ENCODE results near the gene ATG2A. TPM values are rescaled to one million over a fixed set of nuclear protein-coding genes. Genes with fewer than 3 reads are reported as not detected.
A peak's percentile ranks its signal among the peaks of the same experiment; 100 is the strongest.

The ATG2A gene
- polyA plus RNA-seq, 12 donors: 7.9 to 25.2 (median 10.0) TPM; not detected in 1

DNA sequence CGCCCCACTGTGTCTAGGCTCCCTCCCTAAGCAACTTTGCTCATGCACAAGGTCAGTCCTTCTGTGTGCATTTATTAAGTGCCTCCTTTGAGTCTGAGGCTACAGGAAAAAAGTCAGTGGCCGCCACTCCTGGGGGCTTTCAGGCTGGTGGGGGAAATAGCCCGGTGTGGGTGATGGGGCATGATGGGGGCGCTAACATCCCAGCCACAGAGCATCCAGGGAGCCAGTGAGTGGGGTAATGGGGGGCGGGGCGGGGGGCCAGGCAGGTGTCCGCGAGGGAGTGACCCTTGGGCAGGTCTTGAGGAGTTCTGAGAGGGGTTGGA lies 28.6 kb downstream of the ATG2A start:
- DNase-seq: no peak

DNA sequence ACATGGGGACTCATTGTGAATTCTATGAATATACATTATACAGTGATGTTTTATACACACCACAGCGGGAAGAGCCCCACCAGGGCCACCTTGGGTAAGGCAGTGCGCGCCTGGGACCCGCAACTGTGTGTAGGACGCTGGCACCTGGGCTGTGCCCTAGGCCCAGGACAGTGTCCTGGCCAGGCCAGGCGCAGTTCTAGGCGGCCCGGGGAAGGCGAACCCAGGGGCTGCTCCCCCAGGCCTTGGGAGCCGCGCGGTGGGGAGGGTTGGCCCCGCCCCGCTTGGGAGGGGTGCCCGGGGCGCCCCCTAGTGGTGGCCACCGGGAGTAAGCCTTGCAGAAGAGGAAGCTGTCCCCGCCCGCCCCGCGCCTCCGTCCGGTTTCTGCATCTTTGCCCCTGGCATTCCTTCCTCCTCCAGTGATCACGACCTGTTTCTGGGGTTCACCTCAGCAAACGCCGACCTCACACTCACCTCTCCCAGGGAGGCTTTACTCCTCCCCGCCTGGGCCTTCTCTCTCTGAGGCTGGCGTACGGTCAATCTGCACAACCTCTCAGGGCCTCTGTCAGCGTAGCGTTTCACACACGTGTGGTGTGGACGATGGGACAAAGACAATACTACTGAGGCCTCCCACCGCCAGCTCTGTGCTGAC lies 29.1 kb downstream of the ATG2A start:
- DNase-seq: peak; percentile 78

DNA sequence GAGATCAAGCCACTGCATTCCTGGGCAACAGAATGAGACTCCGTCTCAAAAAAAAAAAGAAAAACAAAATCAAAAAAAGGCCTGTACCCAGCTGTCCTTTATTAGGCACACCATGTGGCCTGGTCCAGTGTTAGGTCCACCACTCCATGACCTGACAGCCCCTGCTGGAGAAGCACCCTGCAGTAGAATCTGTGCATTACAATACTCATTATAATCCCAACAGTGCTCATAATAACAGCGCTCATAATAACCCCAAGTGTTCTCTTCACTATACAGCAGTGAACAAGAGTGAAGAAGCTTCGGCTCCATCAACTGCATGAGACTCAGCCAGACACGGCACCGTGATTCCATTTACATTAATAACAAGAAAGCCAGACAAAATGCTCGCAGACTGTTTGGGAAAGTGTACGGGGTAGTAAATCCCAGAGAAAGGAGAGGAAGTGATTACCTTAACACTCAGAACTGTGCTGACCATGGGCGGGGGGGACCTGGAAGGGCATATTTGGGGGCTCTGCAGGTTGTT lies 29.7 kb downstream of the ATG2A start:
- no peak for DNase-seq

DNA sequence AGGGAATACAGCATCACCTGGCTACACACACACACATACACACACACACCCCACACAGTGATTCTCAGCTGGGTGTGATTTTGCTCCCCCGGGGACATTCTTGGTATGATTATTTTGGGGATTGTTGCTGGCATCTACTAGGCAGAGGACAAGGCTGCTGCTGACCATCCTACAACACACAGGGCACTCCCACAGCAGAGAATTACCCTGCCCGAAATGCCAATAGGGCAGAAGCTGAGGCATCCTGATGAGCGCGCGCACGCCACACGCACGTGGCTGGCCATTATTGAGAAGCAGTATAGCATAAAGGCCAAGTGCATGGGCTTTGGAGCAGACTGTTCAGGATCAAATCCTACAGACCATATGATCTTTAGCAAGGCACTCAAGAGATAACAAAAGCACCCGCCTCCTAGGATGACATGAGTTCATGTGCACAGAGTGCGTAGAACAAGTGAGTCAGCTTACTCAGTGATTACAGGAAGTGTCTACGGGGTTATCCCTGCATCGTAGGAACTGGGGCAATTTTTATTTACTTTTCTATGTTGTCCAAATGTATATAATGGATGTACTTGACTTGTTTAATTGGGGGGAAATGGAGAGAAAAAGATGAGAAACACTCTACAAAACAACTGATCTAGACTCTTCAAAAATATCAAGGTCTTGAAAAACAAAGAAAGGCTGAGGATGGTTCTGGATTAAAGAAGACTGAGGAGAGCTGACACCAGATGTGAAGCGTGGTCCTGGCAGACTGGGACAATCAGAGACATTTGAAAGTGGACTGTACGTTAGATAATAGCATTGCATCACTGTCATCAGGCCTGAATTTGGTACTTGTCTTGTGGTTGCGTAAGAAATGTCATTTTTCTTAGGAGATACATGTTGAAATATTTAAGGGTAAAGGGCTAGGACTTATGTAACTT lies 31.4 kb downstream of the ATG2A start:
- no peak for DNase-seq

DNA sequence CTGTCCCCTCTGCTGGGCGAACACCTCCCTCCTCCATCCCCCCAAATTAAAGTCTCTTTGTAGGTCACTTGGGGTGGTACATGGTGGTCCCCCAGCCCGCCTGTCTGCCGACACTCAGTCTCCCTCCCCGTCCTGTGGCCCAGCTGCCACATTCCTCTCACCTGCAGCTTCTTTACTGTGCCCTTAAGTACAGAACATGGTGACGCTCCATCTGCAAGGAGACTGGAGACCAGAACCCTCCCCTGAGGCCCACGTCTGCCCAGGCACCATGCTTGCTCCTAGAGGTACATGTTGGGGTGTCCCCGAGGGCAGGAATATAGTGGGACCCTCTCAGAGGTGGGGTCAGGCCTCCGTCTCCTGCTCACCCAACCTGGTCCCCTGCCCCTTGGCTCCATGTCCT lies 33.0 kb downstream of the ATG2A start:
- DNase-seq: no peak

DNA sequence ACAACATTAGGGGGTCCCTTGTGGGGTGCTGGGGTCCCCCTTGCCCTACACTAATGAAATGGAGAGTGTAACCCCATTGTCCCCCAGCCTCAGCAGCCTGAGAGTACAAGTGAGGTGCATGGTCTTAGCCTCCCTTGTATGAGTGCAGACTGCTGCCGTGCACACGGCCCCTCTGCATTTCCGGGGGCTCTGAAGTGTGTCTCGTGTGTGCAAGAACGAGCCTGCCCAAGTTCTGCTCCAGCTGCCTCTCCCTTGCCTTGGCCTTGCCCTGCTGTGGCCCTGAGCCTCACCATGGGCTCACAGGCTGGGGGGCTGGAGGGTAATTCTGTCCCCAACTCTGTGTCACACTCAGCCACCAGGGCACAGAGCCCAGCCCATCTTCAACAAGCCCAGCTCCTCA lies 33.4 kb downstream of the ATG2A start:
- DNase-seq: no peak

DNA sequence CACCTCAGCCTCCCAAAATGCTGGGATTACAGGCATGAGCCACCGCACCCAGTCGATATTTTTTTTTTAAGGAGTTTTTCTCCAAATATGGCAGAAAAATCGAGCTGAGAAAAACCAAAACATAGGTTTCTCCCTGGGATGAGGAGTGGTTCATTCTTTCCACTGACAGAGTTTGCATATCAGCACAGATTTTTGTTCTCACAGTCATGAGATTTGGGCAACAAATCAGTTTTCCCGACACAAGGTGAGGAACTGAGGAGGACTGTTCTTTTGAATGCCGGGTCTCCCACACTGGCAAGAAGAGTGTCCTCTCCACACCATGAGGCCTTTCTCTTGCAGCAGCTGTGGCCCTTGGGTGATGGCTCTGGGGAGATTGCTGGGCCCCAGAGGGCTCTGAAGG lies 34.8 kb downstream of the ATG2A start:
- DNase-seq: no peak

DNA sequence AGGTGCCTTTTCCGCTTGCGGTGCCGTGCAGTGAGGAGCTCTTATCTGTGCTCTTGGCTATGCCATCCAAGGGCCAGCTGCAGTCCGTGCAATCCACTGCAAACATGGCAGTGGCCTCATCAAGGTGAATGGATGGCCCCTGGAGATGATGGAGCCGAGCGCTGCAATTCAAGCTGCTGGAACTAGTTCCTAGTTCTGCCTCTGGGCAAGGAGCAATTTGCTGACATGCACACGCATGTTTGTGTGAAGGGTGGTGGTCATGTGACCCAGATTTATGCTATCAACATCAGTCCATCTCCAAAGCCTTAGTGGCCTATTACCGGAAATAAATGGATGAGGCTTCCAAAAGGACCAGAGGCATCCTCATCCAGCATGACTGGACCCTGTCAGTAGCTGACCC lies 35.5 kb downstream of the ATG2A start:
- no peak for DNase-seq

DNA sequence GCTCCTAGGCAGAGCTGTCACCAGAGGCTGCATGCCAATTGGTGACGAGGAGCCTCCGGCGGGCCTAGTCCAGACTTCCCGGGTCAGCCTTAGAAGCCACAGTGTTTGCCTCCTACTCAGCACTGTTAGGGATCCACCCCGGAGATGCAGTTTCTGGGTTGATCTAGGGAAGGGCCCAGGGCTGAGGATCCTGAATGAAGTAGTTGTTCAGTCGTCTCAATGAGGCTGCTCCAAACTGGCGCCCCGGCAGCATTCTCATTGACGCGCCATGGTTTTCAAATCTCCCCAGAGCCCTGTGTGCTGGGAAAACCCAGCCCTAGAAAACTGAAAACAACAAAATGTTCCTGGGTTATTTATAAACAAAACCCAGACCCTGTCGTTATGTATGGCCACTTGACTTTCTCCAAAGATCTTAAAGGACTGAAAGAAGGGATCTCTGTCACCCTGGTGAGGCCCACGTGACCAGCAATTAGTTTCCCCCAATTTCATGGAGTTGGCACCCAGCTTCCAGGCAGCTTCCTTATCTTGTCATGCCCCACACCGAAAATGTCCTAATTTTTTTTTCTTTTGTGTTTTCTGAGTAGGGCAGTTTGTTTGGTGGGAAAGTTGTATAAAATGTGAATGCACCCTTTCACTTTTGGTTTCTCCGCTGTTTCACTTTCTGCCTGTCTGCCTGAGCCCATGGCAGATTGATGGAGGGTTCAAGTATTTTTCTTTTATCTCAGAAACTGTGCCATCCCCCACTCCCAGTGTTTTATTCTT lies 36.6 kb downstream of the ATG2A start:
- DNase-seq: no peak

DNA sequence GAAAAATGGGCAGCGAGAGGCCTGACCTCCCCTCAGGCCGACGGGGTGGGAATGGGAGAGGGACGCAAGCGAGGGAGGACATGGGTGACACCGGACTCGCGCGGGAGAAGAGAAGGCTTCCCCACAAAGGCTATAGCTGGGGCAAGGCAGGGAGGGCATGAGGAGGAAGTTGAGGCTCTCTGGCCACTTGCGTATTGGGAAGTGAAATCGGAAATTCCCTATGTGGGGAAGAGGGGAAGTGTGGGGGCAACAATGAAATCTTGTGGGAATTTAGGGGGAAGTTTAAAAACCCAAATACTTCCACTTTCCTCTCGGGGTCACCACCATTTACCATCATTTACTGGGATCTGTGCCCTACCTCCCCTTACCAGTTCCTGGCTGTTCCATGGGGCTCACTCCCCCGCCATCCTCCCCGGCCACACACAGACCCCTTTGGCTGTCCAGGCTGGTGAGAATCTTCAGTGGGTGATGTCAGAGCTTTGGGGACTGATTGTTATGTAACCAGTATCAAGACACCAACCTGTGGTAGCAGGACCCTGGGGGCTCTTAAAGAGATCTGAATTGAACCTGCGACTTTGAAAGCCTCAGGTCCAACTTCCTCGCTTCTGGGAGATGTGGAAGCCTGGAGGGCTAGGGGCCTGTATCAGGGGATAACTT lies 37.6 kb downstream of the ATG2A start:
- DNase-seq: no peak

DNA sequence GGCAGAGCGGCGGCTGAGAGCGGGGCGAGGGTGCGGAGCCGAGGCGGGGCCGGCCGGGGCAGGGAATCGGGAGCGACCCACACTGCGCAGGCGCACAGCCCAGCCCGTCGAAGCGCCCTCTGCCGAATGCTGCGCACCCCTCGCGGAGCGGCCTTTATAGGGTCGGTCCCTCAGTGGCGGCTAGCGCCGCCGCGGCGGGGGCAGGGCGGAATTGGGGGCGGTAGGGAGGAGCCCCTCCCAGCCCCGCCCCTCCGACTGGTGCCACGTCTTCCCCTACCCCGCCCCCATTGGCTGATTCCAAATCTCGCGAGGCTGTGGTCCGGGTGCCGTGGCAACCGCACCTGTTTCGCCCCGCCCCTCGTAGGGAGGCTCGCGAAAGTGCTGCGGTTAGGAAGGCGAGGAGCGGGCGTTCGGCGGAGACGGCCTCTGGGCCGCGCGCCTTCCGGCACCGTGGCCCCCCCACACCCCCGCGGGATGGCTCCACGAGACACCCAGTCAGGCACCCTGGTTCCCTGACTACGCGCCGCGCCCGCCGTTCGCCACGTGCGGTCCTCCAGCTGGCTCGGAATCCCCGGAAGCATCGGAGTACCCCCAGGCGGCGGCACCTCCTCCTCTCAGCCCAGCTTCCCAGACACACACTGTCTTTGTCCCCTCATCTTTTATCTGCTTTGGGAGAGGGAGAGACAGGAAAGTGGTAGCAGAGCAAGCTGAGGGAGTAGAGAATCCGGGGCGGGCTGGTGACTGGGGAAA lies 38.3 kb downstream of the ATG2A start, which contains the start of gene EHD1:
TSS of gene EHD1 (minus strand) at position 128 of the 750 bp plus-strand sequence. CDS start 157 bp downstream, outside the sequence.
- peak; percentile 99 for DNase-seq

DNA sequence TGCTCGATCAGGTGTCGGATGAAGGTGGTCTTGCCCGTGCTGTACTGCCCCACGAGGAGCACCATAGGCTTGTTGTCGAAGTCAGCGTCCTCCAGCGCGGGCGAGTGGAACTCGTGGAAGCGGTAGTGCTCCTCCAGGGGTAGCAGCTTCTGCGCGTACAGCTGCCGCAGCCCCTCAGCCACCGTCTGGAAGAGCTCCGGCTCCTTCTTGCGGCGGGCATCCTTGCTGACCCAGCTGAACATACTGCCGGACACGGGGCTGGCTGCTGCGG lies 38.9 kb downstream of the ATG2A start:
- DNase-seq: peak; percentile 49

DNA sequence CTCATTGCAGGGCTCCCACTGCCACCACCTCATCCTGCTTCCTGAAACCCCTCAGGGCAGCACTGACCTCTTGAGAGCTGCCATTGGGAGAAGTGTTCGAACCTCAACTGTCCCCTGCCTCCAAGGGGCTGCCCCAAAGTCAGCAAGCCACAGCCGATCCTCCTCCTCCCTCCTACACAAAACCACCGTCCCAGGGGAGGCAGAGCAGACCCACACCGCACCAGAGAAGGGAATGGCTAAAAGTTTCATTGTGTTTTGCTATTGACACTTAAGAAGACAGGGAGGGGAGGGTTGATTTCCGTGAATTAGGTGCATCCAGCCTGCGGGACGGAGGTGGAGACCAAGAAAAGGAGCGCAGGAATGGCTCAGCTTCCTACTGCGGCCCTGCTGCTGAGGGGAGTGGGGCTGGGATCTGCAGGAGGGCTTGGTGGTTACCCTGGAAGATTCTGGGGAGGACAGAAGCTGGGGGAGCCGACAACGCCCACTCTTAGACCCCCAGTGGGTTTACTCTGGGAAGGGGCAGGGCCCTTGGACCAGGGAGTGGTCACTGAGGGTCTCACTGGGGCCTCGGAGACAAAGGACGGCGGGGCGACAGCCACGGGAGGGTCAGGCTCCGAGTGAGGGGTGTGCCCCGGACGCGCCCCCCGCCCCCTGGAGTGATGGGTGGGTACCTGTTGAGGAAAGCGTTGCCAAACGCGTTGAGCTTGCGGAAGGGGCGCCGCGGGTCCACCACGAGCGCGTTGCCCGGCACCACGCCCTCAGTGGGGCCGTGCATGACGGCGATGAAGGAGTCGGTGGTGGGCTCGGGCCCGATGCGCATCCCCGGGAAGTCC lies 39.4 kb downstream of the ATG2A start:
- no peak for DNase-seq

DNA sequence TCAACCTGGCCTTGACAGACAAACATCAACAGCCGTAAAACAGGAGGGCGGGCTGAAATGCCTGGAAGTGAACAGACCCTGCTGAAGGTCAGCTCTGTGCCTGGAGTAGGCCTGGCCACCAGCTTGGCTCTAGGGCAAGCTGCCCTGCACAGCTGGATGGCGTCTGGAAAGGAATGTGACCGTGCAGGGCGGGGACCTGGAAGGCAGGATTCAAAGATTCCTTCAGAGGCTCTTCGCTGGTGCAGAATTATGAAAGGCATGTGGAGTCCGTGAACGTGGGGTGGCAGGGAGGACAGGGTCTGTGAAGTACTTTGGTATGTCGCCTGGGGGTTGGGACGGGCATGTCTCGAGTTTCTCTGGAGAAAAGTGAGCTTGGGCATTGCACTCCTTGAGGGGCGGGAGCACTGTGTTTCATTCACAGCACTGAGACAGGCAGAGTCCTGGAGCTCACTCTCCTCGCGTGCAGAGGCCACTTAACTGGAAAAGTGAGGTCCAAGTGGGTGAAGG lies 40.1 kb downstream of the ATG2A start:
- no peak for DNase-seq

DNA sequence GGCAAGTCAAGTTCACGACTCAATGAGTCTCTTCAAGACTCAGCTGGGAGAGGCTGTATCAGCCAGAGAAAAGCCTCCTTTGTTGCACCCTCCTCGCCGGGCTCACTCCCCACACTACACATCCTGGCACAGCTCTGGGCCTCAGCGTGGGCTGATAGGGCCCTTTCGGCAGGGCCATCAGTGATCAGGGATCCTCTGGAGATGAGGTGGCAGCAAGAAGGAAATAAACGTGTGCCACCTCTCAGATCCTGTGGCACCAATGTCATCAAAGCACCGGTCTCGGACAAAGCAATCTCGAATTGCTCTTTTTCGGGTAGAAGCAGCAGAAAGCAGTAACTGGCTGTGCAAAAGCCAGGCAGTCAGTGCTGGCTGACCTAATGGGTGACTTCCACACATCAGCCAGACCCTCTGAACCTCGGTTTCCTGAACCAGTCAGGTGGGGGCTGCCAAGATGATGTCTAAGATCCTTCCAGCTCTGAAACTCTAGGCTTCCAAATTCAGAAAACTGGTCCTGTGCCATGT lies 40.7 kb downstream of the ATG2A start:
- no peak for DNase-seq

DNA sequence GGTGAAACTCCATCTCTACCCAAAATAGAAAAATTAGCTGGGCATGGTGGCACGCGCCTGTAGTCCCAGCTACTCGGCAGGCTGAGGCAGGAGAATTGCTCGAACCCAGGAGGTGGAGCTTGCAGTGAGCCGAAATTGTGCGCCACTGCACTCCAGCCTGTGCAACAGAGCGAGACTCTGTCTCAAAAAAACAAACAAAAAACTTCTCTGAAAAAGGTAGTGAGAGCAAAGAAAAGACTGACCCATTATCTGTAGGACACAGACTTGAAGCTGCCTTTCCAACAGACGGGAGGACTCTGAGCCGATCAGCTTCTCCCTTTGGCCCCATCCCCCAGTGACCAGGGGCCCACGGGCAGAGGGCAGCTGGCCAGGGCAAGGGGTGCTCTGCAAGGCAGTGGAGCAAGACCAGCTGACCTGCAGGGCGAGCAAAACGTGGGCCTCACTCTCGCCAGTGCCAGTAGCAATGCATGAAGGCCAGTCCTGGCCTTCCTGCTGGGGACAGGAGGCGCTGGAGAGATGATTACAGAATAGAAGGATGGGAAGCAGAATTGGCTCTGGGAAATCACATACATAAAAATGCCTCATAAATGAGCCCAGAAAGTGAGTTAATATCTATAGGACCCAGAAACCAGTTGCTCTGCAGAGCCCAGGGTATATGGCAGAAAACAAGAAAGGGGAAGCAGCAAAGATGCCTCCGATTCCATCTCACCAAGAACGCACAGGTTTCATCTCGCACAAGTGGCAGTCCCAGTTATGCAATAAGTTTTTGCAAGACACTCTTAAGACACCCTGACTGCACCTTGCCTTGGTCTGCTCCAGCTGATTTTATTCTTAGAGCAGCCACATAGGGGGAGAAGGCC lies 41.4 kb downstream of the ATG2A start:
- no peak for DNase-seq

DNA sequence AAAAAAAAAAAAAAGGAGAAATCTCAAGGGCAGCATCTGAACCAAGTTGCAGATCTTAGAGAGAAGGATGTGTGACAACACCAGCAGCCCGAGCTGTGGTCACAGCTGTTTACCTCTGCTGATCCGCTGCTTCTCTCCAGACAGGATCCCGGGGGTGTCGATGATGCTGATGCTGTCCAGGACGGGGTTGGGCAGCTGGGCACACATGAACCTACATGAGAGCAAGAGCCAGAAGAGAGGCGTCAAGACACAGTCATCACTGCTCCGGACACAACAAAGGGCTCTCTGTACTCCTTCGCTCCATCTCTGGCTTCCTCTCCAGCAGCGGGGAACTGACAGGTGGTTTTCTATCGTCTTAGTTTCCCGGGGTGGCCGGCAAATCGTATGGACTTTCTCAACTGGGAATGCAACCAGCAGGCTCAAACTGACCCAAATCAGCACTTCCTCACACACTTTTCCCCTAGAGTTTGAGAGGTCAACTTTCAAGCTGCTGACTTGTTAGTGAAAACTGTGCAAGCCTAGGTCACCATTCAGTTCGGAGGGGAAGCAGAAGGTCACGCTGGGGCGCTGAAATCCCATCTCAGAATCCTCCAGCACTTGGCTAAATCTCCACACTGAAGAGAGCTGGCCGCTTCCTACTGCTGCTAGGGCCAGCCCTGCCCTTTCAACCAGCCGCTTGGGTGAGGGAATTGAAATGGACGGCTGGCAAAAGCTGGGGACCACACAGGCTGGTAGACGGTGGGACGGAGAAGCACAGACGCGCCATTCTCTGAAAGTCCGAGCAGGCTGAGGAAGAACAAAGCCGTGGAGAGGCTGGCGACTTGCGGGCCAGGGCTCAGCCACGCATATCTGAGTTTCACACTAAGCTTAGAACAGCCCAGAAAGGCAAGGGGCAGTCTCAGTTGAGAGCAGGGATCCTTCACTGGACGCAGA lies 42.4 kb downstream of the ATG2A start:
- no peak for DNase-seq
